Activated CD4-positive, alpha-beta T cell treated with anti-CD3 and anti-CD28 coated beads for 48 hours (primary cell): ENCODE results near the gene DPP8.
"Not testable (repeated sequence)": the region's sequence is repeated elsewhere in the genome, so short reads cannot be mapped to it uniquely, and the experiment has no call there.

Experiments
- DNase-seq: peaks from one replicate; pipeline ENCODE4 v3.0.0-alpha.2; 2020

The DPP8 gene

DNA sequence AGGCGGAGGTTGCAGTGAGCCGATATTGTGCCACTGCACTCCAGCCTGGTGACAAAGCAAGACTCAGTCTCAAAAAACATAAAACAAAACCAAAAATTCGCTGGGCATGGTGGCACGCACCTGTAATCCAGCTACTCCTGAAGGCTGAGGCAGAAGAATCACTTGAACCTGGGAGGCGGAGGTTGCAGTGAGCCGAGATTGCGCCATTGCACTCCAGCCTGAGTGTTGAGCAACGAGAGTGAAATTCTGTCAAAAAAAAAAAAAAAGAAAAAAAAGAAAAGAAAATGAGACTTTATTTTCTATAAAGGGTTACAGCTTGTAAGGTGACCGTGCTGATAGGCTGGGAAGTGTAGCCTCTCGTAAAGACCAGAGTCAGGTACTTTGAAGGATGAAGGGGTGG is 6.7 kb upstream of the DPP8 start:
- no peak for DNase-seq

DNA sequence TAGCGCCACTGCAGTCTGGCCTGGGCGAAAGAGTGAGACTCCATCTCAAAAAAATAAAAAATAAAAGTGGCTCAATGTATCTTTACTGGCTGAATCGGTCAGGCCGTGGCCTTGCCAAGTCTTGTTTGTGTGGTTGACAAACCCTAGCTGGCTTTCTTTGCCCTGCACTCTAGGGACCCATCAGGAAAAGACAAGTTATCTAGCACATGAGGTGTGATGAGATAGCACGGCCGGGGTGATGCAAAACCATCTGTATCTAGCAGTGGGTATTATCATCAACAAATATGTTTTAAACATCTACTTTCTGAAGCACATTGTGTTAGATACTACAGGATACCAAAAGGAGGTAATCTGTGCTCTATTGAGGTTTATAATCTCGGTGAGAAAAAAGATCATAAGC is 3.9 kb upstream of the DPP8 start:
- DNase-seq: no peak

DNA sequence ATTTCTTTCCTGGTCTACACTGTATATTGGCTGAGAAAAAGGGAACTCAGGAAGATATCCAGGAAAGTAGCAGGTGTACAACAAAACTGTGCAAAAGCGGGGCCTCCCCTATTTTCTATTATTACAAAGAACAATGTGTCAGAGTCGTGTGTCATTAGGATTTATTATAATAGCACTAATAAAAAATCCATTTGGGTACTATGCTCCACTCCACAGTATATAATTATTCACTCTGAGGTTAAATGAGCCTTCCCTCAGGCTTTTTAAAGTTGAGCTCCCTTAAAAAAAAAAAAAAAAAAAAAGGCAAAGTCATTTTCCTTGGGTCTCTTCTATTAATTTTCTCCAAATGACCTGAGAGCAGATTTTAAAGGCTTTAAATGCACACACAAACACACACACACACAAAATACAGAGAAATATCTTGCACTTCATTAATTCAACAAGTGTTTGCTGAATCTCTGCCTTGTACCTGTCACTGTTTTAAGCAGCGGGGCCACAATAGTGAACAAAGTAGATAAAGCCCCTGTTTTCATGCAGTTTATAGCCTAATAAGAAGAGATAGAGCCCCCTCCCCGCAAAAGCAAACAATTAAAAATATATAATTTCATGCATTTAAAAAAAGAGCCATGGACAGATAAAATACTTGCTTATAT is 1.3 kb upstream of the DPP8 start:
- DNase-seq: no peak

DNA sequence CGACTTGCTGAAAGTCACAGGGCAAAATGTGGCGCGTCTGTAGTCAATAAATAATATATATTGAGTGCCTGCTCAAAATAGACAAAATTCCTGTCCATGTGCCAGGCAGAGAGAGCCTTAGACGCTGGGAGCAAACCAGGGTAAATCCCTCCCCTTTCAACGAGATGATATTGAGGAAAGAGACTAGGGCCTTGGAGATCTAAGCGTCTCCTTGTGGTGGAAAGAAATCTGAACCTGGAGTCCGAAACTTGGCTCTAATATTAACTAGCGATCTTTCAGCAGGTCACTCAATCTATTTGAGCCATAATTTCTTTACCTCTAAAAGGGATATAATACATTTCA is 348 bp upstream of the DPP8 start:
- no peak for DNase-seq

DNA sequence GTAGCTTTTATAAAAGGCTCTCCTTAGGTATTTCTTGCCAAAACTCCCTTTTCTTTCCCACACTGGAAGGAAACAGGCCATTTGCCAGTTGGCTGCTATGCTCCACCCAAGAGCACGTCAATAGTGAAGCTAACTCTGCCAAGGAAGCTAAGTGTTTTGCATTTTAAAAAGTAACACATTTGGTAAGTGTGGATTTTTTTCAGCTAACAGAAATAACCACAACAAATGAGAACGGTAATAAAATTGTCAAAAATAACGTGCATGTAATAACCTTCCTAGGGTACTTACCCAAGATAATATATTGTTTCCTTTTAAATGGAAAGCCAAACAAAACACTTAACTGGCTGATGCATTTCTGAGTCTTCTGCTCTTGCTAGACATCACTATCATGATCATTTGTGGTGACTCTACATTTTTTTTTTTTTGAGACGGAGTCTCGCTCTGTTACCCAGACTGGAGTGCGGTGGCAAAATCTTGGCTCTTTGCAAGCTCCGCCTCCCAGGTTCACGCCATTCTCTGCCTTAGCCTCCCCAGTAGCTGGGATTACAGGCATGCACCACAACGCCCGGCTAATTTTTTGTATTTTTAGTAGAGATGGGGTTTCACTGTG is 4.6 kb downstream of the DPP8 start:
- DNase-seq: no peak

DNA sequence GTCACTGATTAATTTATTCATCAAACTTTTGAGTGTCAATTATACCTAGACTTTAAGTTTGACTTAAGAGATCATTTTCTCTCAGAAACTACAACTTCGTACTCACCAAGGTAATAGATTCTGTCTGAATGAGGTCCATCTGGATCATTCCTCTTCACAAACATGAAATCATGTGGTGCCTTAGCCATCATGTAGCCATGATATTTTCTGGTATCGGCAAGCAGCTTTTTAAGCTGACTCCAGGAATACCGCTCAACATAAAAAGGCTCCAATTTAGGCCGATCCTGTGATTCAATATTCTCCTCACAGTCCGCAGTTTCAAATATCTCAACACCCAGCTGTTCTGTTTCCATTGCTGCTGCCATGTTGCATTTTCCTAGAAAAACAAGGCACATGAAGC is 5.3 kb downstream of the DPP8 start:
- DNase-seq: no peak

DNA sequence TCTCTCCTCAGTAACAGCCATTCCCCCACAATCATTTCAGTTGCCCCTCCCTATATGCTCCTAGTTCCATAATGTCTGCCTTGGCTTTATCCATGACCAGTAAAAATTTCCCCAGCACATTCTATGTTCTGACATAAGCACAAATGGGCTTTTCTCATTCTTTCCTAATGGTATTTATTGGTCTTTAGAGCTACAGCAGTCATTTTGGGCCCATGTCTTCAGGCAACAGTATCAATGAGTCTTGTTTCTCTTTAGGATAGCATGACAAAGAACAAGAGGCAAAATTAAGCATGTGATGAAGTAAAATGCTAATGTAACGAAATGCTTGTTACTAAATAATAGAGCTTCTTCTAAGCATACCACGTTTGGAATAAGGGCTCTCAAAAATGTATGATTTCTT is 8.2 kb downstream of the DPP8 start:
- no peak for DNase-seq

DNA sequence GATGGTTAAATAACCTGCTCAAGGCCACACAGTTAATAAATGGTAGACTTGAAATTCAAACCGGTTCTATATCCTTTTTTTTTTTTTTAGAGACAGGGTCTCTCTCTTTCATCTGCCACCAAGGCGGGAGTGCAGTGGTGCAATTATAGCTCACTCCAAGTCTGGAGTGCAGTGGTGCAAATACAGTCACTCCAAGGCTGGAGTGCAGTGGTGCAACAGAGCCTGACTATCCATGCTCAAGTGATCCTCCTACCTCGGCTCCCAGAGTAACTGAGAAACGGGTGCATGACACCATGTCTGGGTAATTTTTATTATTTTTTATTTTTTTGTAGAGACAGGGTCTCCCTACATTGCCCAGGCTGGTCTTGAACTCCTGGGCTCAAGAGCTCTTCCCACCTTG is 23.4 kb downstream of the DPP8 start:
- no peak for DNase-seq

DNA sequence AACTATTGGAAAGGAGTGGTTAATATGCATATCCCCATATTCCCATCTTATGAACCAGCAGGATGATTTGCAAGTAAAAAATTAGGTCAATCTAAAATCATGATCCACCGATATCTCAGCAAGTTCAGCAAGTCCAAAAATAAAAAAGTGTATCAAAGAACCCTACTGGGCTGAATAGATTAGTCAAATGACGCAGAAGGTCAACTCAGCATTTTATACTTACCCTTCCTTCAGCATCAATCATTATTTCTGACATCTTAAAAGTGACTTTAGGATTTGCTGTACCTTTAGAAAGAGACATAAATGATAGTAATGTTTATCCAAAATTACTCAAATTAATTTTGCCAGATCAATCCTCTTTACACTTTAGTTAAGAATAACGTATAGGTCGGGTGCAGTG is 32.6 kb downstream of the DPP8 start:
- DNase-seq: no peak

DNA sequence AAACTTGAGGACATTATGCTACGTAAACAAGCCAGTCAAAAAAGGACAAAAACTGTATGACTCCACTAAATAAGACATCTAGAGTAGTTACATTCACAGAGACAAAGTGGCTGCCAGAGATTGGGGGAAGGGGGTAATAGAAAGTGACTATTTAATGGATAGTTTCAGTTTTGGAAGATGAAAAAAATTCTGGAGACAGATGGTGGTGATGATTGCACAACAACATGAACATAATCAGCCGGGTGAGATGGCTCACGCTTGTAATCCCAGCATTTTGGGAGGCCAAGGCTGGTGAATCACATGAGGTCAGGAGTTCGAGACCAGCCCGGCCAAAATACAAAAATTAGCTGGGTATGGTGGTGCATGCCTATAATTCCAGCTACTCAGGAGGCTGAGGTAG is 40.6 kb downstream of the DPP8 start:
- no peak for DNase-seq

DNA sequence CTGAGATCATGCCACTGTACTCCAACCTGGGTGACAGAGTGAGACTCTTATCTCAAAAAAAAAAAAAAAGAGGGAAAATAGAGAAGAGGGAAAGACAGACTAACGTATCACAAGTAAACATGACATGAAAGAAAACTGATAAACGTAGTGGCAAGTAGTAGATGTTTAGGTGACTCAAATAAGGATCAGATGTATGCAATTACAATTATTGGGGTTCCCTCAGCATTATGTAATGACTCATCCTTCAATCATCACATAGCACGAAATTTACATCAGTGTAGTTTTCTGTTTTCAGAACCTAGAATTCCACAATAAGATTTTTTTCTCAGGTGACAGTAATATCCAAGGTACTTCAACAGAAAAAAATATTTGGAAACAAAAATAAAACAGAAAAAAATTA is 46.6 kb downstream of the DPP8 start:
- no peak for DNase-seq

DNA sequence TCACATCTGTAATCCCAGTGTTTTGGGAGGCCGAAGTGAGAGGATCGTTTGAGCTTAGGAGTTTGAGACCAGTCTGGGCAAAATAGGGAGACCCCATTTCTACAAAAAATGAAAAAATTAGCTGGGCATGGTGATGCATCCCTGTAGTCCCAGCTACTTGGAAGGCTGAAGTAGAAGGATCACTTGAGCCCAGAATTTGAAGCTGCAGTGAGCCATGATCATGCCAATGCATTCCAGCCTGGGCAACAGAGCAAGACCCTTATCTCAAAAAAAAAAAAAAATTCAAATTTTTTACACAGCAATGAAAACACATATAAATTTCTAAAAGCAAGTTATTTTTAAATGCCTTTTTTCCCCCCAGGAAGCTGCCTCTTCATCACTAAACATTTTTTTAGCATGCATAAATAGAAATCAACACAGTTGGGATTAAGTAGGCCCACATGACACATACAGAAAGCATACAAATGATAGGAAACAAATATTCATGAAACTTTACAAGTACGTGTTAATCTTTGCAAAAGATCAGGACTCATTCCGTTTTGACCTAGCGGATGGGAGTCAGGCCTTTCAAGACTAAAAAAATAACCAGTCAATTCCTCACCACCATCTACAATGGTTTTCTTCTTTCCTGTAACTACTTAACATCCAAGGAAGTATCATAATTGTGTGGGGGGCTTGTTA is 49.1 kb downstream of the DPP8 start:
- no peak for DNase-seq

DNA sequence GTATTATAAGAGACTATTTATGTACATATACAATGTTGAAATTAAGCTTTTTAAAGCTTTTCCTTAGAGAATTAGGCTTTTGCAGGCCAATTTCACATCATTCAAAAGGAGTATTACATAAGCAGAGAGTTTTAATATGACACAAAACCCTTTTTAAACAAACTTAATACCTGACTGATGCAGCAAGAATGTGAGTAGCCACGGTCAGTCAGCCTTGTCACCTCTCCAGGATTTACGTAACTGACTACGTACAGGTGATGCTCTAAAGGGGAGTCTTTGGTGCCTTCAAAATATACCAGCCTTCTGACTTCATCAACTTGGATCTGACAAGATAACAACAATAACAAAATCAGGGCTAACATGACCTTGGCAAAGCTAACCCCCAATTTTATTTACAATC is 50.6 kb downstream of the DPP8 start:
- DNase-seq: no peak

DNA sequence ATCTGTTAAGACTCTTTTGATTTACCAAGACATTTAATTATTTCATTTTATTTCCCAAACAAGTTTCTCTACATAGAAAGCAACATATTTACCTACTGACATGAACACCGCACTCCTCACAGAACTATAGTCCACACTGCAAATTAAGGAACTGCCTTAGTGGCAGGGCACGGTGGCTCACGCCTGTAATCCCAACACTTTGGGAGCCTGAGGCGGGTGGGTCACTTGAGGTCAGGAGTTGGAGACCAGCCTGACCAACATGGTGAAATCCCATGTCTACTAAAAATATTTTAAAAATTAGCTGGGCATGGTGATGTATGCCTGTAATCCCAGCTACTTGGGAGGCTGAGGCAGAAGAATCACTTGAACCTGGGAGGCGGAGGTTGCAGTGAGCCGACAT is 54.4 kb downstream of the DPP8 start:
- not testable (repeated sequence) for DNase-seq

DNA sequence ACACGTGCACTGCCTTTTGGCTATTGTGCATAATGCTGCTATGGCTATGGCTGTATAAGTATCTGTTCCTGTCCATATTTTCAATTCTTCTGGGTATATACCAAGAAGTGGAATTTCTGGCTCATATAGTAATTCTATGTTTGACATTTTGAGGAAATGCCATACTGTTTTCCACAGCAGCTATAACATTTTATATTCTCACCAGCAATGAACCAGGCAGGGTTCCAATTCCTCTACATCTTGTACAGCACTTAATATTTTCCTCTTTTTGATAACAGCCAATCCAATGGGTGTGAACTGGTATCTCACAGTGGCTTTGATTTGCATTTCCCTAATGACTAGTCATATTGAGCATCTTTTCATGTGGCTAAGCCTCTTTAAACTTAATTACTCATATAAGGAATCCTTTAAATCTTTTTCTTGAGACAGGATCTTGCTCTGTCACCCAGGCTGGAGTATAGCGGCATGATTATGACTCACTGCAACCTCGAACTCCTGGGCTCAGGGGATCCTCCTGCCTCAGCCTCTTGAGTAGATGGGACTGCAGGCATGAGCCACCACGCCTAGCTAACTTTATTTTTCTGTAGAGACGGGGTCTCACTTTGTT is 56.6 kb downstream of the DPP8 start:
- peak; percentile 68 for DNase-seq

DNA sequence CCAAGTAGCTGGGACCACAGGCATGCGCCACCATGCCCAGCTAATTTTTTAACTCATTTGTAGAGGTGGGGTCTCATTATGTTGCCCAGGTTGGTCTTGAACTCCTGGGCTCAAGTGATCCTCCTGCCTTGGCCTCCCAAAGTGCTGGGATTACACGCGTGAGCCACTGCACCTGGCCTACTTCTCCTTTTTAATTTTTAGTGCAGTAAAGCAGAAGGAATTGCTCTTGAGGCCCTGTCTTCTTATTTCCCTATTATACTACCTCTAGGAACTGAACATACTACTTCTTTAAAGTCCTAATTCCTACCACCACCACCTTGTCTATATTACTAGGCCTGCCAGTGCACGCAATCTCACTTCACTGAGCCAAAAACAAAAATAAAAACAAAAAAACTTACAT is 62.2 kb downstream of the DPP8 start:
- DNase-seq: not testable (repeated sequence)

DNA sequence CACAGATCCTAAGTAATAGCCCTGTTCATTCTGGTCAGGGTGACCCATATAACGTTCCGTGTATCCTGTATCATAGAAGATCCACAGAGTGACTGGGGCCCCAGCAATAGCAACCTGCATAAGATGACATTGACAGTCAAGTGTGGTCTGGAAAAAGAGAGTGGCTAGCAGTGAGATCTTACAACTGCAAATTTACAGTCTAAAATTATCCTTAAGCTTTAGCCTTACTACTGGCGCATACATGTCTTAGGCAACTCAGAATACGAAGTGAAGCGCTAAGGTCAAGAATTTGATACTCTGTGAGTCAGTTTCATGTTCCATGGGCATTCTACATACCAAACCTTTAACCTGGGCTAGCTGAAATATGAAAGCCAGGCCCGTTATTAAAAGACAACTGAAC is 65.5 kb downstream of the DPP8 start:
- no peak for DNase-seq

DNA sequence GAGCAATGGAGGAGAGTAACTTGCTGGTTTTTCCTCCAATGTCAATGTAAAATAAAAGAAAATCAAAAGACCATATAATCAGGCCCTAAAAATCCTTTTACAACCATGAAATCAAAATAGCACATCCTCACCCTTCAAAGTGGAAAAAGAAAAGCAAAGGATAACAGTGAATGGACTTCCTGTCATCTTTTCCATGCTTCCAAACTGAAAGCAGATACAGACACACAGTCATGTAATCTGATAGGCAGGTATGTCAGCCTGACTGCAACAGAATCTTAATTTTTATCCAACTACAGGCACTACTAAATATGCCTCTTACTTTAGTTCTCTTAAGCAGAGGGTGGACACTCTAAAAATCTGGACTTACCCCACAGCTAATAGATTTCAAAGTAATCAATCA is 66.9 kb downstream of the DPP8 start:
- no peak for DNase-seq

DNA sequence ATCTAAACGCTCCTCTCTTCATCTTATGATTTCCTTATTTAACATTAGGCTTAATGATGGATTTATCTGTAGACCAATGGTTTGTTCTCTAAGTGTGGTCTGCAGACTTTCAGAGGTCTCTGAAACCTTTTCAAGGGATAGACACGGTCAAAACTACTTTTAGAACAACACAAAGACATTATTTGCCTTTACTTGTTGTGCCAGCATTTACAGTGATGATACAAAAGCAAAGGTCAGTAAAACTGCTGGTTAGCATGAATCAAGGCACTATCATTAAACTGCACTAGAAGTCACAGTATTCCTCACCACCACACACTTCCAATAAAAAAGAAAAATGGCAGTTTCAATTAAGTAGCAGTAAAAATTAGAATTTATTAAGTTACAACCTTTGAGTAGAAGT is 70.3 kb downstream of the DPP8 start:
- DNase-seq: no peak

DNA sequence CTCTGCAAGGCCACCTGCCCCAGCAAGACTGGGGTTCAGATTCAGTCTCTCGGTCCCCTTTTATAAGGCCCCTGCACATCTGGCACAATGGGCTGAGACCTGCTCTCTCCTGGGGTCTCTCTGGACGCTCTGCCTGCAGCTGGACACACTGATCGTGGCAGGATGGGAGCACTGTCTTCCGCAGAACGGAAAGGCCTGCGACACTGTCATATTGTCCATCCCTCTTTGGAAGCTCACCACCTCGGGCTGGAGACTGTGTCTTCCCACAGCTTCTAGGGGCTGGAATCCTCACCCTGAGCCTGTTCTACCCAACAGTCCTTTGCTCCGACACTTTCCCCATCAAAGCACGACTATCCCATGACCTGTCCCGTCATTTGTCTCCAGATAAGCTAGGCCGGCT is 83.3 kb downstream of the DPP8 start:
- DNase-seq: no peak

DNA sequence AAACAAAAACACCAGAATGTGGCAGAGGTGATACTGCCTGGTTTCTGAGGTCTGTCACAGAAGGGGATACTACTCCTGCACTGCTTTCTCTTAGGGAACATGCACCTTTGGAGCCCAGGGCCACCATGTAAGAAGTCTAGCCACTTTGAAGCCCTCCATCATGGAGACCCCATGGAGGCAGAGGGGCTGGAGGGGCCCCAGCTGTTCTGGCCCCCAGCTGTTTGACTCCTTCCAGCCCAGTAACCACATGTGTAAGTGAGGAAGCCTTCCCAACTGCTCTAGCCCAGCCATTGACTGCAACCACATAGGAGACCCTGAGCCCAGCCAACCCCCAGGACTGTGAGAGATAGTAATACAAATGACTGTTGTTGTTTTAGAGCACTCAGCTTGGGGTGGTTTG is 85.8 kb downstream of the DPP8 start:
- no peak for DNase-seq

DNA sequence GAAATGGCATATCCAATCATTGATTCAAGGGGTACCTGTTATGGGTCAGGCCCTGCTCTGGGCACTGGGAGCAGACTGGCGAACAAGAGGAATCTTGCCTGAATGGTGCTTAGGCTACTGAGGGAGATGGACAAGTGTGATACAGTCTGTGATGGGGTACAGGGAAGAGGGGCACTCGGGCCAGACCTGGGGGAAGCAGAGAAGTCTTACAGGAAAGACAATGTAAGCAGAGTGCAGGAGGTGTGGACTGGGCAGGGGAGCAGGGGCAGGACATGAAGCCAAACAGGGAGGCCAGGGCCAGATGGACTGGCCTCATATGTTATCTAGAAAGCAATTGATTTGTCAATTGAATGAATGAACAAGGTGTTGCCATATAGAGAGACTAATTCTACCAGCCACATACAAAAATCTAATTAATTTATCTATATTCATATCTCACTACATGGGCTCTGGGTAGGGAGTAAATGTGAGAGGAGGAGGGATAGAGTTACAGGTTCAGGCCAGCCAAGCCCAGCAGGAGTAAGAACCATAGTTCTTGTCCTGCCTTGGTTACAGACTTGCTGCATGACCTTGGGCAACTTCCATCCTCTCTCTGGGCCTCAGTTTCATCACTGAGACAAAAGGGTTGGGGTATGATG is 91.2 kb downstream of the DPP8 start:
- DNase-seq: no peak

DNA sequence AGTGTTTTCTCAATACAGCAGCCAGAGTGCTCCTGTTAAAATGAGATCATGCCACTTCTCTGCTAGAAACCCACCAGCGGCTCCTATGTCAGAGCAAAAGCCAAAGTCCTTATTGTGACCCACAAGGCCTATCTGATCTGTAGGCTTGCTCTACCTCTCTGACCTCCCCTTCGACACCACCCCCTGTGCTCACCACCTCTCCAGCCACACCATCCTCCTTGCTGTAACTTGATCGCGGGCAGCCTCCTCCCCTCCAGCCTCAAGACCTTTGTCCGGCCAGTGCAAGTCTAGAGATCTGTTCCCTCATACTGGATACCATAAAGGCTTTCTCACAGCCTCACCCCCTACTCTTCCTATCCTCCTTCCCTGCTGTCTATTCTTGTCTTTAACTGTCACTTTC is 92.8 kb downstream of the DPP8 start:
- DNase-seq: no peak
